ENCODE results near the gene ZSWIM1. TPM values are rescaled to one million over a fixed set of nuclear protein-coding genes. Genes with fewer than 3 reads are reported as not detected.

The ZSWIM1 gene
- total RNA-seq, 1 donor from 2014 or later, result 9.6 TPM

DNA sequence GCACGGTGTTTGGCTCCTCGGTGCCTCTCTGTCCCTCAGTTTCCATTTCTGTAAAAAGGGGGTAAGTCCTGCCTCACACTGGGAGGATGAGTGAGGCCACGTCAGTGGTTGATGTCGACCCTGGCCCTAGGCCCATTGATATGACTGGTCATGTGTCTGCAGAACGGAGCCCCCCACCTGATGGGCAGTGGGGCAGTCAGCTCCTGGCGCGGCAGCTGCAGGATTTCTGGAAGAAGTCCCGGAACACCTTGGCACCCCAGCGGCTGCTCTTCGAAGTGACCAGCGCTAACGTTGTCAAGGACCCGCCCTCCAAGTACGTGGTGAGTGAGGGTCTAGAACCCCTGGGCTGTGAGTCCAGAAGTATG, 46.2 kb upstream of the ZSWIM1 start:
- H3K9me3 ChIP-seq, result no peaks in the 10 kb centered on the region
- TF ChIP-seq, protein P1, sequence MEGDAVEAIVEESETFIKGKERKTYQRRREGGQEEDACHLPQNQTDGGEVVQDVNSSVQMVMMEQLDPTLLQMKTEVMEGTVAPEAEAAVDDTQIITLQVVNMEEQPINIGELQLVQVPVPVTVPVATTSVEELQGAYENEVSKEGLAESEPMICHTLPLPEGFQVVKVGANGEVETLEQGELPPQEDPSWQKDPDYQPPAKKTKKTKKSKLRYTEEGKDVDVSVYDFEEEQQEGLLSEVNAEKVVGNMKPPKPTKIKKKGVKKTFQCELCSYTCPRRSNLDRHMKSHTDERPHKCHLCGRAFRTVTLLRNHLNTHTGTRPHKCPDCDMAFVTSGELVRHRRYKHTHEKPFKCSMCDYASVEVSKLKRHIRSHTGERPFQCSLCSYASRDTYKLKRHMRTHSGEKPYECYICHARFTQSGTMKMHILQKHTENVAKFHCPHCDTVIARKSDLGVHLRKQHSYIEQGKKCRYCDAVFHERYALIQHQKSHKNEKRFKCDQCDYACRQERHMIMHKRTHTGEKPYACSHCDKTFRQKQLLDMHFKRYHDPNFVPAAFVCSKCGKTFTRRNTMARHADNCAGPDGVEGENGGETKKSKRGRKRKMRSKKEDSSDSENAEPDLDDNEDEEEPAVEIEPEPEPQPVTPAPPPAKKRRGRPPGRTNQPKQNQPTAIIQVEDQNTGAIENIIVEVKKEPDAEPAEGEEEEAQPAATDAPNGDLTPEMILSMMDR (IDR thresholded peaks at IDR 0.05), result no peak
- ATAC-seq (no peak), DNase-seq (no peak)
- intact Hi-C loops (cut with DNase I), result no loop called here
- H3K36me3 ChIP-seq, result peaks cover 12% of the 10 kb centered on the region
- peak overlapping the region; percentile 90 for H3K27ac ChIP-seq
- H3K27me3 ChIP-seq, result no peaks in the 10 kb centered on the region
- peak overlapping the region; percentile 76 for H3K4me3 ChIP-seq
- peaks cover 31% of the 10 kb centered on the region for H3K4me1 ChIP-seq

DNA sequence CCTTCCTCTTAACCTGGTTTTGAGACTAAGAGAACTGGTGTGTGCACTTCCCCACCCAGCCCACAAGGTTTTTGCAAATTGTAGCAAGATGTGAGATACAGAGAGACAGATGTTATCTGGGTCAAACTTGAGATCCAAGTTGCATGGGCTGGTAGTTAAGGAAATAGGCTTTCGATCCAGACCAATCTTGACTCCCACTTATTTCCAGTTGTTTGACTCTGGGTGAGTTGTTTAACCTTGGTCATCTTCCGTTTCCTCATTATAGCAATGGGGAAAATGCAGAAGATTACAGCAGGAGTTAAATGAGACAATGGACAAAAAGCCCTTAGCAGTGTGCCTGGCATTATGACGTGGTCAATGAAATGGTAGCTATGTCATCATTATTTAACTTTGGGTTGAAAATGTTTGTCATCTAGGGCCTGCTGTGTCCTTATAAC, 45.7 kb upstream of the ZSWIM1 start:
- Histone ChIP-seq H3K27ac (no peak overlapping the region), H3K4me1 (peaks cover 31% of the 10 kb centered on the region)
- intact Hi-C loops (cut with DNase I), result no loop called here

DNA sequence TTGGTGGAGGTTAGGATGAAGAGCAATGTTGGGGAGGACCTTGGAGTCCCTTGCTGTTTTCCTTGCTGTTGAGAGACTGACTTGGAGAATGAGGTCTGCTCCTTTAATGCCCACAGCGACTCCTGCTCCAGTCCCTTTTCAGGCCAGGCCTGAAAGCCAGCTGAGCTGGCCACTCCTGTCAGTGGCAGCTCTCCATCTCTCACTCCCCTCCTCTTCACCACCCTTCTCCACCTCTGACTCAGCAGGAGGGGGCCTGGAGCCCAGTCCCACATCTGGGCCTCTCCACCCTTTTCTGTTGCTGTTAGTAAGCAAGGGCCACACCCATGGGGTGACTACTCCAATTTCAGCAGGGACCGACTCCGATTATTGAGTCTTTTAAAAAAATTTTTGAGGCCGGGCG, 45.2 kb upstream of the ZSWIM1 start:
- H3K36me3 ChIP-seq, result peaks cover 23% of the 10 kb centered on the region
- no peak for ATAC-seq
- no peak overlapping the region for H3K27ac ChIP-seq
- no peak for DNase-seq
- peaks cover 31% of the 10 kb centered on the region for H3K4me1 ChIP-seq
- no peak overlapping the region for H3K4me3 ChIP-seq
- H3K27me3 ChIP-seq, result no peaks in the 10 kb centered on the region
- intact Hi-C loops (cut with DNase I), result no loop called here
- no peaks in the 10 kb centered on the region for H3K9me3 ChIP-seq
- TF ChIP-seq, protein P1 (IDR thresholded peaks at IDR 0.05), result no peak

More for the DNA sequence above, 45.7 kb upstream of the ZSWIM1 start:
- DNase-seq (no peak), ATAC-seq (no peak)
- TF ChIP-seq, protein P1 (IDR thresholded peaks at IDR 0.05), result no peak
- Histone ChIP-seq H3K4me3 (peak overlapping the region; percentile 76), H3K36me3 (peaks cover 18% of the 10 kb centered on the region), H3K9me3 (no peaks in the 10 kb centered on the region), H3K27me3 (no peaks in the 10 kb centered on the region)

DNA sequence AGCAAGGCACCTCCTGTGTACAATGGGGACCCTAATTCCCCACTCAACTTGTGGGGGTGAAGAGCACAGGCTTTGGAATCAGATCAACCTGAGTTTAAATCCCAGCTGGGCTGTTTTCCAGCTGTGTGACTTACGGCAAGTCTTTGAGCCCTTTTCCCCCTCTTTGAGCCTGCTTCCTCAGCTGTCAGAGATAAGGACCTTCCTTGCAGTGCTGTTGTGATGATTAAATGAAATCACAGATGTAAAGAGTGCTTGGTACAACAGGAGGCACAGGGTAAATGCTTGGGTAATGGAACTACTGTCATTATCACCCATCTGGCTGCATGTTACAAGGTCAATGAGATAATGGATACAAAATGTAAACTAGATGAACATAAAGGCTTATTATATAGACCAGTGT, 44.2 kb upstream of the ZSWIM1 start:
- TF ChIP-seq, protein P1 (IDR thresholded peaks at IDR 0.05), result no peak
- H3K9me3 ChIP-seq, result no peaks in the 10 kb centered on the region
- no peak for DNase-seq
- H3K4me3 ChIP-seq, result no peak overlapping the region
- intact Hi-C loops (cut with DNase I), result no loop called here
- no peak overlapping the region for H3K27ac ChIP-seq
- H3K4me1 ChIP-seq, result peaks cover 29% of the 10 kb centered on the region
- ATAC-seq, result no peak
- H3K27me3 ChIP-seq, result no peaks in the 10 kb centered on the region
- H3K36me3 ChIP-seq, result peaks cover 33% of the 10 kb centered on the region

DNA sequence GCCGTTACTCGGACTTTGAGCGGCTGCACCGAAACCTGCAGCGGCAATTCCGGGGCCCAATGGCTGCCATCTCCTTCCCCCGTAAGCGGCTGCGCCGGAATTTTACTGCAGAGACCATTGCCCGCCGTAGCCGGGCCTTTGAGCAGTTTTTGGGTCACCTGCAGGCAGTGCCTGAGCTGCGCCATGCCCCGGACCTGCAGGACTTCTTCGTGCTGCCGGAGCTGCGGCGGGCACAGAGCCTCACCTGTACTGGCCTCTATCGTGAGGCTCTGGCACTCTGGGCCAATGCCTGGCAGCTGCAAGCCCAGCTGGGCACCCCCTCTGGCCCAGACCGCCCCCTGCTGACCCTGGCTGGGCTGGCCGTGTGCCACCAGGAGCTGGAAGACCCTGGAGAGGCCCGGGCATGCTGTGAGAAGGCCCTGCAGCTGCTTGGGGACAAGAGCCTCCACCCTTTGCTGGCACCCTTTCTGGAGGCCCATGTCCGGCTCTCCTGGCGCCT, 40.3 kb upstream of the ZSWIM1 start:
- H3K9me3 ChIP-seq, result no peaks in the 10 kb centered on the region
- DNase-seq, result no peak
- ATAC-seq, result peak; percentile 28
- intact Hi-C loops (cut with DNase I), result no loop called here
- H3K4me3 ChIP-seq, result no peak overlapping the region
- H3K4me1 ChIP-seq, result peaks cover 3% of the 10 kb centered on the region
- no peaks in the 10 kb centered on the region for H3K27me3 ChIP-seq
- TF ChIP-seq, protein P1 (IDR thresholded peaks at IDR 0.05), result no peak
- H3K27ac ChIP-seq, result no peak overlapping the region
- peaks cover 72% of the 10 kb centered on the region for H3K36me3 ChIP-seq
